IPS DF 4.7 (cell line): ENCODE results near the gene BNC2.
A peak's percentile ranks its signal among the peaks of the same experiment; 100 is the strongest.
"Not testable (repeated sequence)": the region's sequence is repeated elsewhere in the genome, so short reads cannot be mapped to it uniquely, and the experiment has no call there.

Experiments used
- DNase-seq: peaks from one replicate; pipeline ENCODE4 v3.0.0-alpha.2; 2013; ENCODE audit warnings: low spot score; ENCODE audit errors: extremely low read depth

BNC2 gene

DNA sequence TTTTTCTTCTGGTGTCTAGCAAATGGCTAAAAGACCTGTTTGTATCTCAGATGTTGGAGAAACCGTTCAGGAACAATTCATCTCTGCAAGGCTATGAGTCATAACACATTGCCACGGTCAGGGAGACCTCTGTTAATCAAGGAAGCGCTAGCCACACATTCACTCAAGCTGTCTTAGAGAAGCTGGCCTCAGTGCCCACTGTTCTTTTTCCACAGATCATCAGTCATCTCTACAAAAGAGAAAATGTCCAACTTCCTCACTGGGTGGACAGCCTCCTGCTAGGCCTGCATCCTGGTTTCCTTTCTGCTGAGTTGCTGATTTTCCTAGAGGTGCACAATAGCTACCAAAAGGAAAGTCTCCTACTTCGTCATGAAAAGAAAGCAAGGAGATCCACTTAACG lies 360.5 kb downstream of the BNC2 start:
- no peak for DNase-seq

DNA sequence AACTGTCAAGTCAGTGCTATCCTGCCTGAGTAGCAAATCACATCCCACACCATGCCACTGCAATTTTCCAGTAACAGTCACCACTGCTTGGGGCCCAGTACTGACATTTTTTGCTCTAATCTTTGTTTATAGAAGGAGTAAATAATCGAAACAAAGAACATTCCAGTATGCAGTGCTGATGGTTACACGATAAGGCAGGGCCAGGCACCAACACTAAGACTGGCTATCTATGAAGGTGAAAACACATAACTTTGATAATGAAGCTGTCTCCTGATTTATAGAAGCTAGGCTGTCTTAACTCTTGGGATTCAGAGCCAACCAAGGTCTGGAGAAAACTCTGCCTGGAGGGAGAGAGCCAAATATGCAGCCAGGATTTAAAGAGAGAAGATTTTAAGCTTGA lies 365.3 kb downstream of the BNC2 start:
- DNase-seq, result no peak

DNA sequence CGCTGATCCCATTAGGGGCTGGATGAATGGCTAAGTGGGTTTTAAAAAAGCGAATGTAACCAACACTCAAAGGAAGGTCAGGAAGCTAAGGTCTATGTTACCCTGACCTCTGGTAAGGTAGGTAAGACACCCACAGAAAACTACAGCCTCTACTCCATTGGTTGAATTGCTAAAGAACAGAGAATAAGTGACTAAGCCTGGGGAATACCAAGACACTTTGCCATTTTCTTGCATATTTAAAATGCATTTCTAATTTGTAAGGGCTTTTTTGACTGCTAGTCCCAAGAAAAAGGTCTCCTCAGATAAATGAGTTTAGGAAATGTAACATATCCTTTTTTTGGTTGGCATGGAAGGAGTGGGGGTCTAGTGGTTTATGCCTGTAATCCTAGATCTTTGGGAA lies 368.7 kb downstream of the BNC2 start:
- DNase-seq, result no peak

DNA sequence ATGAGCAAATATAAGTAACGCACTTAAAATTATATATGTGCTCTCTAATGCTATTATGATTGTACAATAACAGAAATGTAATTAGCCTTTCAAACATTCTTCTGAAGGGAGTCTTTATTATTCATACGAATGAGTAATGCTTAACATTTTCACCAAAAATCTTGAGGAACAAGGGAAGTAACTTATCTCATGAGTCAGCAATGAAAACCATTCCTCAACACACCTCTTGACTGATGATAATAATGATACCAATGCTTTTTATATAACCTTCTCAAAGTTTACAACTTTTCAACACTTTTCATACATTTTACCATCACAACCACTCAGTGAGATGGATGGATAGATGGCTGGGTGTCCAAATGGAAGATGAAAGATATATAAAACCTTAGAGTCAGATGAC lies 369.3 kb downstream of the BNC2 start:
- no peak for DNase-seq

GRCh38 chr9:16500386-16500785 lies 370.1 kb downstream of the BNC2 start:
- DNase-seq, result no peak

DNA sequence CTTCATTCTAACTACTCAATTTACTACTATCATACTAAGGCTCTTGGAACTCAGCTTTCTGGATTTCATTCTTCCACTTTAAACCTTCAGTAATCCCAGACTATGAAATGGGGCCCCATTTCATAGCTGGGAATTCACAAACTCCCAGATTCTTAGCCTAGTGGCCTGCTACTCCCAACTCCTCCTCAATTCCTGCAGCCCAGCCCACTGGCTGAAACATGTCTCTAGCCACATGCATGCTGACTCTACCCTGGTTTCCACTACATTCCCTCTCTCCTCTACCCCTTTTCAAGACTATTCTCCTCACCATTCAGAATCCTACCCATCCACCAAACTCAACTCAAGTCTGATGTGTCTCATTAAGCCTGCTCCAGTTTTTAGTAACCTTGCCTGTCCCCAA lies 370.6 kb downstream of the BNC2 start:
- DNase-seq, result no peak

- DNase-seq, result no peak
These were observed 373.6 kb downstream of the BNC2 start for GRCh38 chr9:16496908-16497307.

DNA sequence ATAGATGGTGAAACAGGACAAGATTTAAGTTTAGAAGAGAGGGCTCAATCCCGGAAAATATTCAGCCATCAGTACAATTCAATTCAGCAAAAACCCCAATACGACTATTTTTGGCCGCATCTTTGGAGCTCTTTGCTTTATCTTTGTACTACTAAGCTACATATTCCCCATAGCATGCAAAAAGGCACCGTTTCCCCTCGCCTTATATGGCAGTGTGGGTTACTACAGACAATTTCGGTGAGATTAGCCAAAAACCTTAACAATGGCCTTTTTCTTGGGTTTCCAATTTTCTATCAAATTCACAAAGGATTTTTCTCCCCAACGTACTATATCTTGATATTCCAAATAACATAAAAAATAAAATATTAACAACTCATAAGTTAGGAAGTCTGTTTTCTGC lies 382.6 kb downstream of the BNC2 start:
- no peak for DNase-seq

DNA sequence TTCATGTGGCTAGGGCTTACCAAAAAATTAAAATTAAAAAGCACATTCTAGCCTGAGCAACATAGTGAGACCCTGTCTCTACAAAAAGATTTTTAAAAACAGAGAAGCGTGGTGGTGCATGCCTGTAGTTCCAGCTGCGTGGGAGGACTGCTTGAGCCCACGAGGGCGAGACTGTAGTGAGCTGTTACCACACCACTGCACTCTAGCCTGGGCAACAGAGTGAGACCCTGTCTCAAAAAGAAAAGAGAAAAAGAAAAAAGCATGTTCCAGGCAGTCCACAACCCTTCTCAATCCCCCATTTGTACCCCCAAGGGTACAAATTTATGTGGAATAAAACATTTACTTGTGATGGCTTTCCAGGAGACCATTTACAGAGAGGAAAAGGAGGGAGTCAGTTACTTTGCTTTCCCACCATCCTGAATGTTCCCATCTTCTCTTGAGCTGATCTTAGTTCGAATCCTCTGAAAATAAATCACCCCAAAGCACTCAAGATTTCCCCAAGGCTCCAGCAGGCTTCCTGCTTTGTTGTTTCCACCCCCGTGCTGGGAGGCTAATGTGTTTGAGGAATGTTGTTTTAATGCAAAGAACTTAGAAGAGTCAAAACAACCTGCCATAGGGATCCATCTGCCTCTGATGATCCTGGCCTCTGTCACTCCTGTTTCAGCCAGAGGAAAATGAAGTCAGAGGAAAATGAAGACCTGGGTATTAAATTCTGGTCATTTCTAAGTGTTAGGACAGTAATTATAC lies 384.7 kb downstream of the BNC2 start:
- DNase-seq, result peak; percentile 74

GRCh38 chr9:16485160-16485559 lies 385.3 kb downstream of the BNC2 start:
- no peak for DNase-seq

GRCh38 chr9:16484744-16485143 lies 385.7 kb downstream of the BNC2 start:
- DNase-seq, result no peak

GRCh38 chr9:16484180-16484579 lies 386.3 kb downstream of the BNC2 start:
- no peak for DNase-seq

GRCh38 chr9:16482764-16483163 lies 387.7 kb downstream of the BNC2 start:
- DNase-seq, result no peak

GRCh38 chr9:16480584-16480983 lies 389.9 kb downstream of the BNC2 start:
- not testable (repeated sequence) for DNase-seq

- DNase-seq, result no peak
These were observed 394.5 kb downstream of the BNC2 start for GRCh38 chr9:16475996-16476395.

- DNase-seq, result no peak
These were observed 395.2 kb downstream of the BNC2 start for GRCh38 chr9:16475257-16475656.

GRCh38 chr9:16469184-16469583 lies 401.3 kb downstream of the BNC2 start:
- DNase-seq, result no peak

GRCh38 chr9:16461851-16462250 lies 408.6 kb downstream of the BNC2 start:
- no peak for DNase-seq

- DNase-seq, result peak; percentile 30
These were observed 409.2 kb downstream of the BNC2 start for GRCh38 chr9:16461137-16461840.

DNA sequence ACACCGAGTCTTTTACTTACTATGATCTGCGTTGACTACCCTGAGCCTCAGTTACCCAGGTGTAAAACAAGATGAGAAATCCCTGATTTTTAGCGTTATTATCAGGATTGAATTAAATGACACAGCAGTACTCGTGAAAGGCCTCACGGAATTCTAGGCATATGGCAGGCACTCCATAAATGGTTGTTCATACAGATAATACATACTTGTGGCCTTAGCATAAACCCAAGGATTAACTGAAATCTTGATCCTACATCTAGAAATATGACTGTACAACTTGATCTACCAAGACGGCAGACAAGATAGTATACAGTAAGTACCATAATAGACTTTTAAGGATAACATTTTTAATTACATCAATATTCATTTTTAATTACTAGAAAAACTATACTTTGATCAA lies 409.8 kb downstream of the BNC2 start:
- no peak for DNase-seq

DNA sequence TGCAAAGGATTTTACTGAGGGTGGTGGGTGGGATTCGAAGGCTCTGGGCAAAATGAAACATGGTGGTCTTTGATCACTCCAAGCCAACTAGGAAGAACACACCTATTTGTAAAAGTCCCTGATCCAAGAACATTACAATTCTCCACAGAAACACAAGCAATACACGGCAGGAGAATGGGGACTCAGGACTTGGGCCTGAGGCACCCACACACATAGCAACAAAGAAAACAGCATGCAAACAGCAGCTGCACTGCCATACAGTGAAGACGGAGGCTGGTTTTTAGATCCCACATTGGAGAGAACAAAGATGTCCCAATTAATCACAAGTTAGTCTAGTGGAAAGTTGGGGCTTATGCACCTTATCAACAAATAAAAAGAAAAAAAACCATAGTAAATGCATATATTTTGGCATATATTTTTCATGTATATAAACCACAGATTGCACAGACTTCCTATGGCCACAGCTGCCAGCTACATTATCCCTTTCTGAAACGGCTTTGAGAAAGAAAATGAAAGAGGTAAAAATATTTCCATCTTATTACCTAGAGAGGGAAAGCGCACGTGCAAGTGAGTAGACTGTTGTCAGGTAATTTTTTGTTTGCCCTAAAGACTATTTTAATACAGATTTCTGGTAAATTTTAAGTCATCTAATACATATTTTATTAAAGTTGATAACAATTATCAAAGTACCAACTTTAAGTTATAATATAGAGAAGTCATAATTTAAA lies 410.9 kb downstream of the BNC2 start:
- no peak for DNase-seq

DNA sequence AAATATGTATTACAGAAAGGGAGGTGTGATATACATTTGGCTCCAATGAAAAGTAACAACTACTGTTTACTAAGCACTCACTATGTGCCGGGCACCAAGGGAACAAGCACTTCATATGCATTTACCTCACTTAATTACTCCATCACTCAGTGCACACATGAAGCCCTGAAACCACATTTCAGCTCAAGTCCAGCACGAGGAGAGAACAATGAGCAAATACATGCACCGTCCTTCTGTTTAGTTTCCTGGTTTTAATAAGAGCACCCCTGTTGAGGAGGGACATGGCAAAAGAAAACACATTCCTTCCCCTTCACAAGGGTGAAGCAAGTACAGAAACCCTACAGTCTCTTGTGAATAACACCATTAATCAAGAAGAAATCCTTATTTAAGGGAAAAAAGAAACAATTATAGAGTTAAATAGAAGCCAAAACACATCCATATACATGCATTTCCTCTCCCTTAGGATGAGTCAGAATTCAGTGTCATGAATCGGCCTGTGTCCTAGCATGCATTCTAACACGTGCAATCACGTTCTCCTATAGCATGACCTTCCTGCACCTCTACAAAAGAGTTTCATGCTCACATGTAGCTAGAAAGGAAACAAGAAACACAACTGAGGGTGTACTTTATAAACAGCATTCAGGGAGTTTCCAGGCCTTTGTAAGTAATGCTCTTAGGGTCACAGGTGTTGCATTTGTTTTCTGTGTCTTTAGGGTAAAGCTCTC lies 411.6 kb downstream of the BNC2 start:
- DNase-seq, result no peak
